ENCODE data around the gene MAGEF1.

MAGEF1 gene

GRCh38 chr3:184683234-184683633, 28.6 kb downstream of the MAGEF1 start:
- DNase-seq (ENCODE audit: low read depth), result no peak
- no peak overlapping the region for H3K4me3 ChIP-seq (ENCODE audit: low read depth, low read length)
- TF ChIP-seq, protein P1, sequence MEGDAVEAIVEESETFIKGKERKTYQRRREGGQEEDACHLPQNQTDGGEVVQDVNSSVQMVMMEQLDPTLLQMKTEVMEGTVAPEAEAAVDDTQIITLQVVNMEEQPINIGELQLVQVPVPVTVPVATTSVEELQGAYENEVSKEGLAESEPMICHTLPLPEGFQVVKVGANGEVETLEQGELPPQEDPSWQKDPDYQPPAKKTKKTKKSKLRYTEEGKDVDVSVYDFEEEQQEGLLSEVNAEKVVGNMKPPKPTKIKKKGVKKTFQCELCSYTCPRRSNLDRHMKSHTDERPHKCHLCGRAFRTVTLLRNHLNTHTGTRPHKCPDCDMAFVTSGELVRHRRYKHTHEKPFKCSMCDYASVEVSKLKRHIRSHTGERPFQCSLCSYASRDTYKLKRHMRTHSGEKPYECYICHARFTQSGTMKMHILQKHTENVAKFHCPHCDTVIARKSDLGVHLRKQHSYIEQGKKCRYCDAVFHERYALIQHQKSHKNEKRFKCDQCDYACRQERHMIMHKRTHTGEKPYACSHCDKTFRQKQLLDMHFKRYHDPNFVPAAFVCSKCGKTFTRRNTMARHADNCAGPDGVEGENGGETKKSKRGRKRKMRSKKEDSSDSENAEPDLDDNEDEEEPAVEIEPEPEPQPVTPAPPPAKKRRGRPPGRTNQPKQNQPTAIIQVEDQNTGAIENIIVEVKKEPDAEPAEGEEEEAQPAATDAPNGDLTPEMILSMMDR (IDR thresholded peaks at IDR 0.05; ENCODE audit: control insufficient read depth, extremely low read depth, insufficient read depth), result no peak

- TF ChIP-seq, protein P1 (IDR thresholded peaks at IDR 0.05; ENCODE audit: control insufficient read depth, extremely low read depth, insufficient read depth), result no peak
- no peak overlapping the region for H3K4me3 ChIP-seq (ENCODE audit: low read depth, low read length)
- DNase-seq (ENCODE audit: low read depth), result no peak
Measured at GRCh38 chr3:184682671-184683070, 29.2 kb downstream of the MAGEF1 start.

GRCh38 chr3:184680385-184681345, 31.2 kb downstream of the MAGEF1 start:
- TF ChIP-seq, protein P1 (IDR thresholded peaks at IDR 0.05; ENCODE audit: control insufficient read depth, extremely low read depth, insufficient read depth), result no peak
- DNase-seq (ENCODE audit: low read depth), result no peak

GRCh38 chr3:184679056-184679816, 32.6 kb downstream of the MAGEF1 start:
- no peak overlapping the region for H3K4me3 ChIP-seq (ENCODE audit: low read depth, low read length)
- no peak for DNase-seq (ENCODE audit: low read depth)
- TF ChIP-seq, protein P1 (IDR thresholded peaks at IDR 0.05; ENCODE audit: control insufficient read depth, extremely low read depth, insufficient read depth), result no peak

More at GRCh38 chr3:184680385-184681345, 31.2 kb downstream of the MAGEF1 start:
- no peak overlapping the region for H3K4me3 ChIP-seq (ENCODE audit: low read depth, low read length)

DNA sequence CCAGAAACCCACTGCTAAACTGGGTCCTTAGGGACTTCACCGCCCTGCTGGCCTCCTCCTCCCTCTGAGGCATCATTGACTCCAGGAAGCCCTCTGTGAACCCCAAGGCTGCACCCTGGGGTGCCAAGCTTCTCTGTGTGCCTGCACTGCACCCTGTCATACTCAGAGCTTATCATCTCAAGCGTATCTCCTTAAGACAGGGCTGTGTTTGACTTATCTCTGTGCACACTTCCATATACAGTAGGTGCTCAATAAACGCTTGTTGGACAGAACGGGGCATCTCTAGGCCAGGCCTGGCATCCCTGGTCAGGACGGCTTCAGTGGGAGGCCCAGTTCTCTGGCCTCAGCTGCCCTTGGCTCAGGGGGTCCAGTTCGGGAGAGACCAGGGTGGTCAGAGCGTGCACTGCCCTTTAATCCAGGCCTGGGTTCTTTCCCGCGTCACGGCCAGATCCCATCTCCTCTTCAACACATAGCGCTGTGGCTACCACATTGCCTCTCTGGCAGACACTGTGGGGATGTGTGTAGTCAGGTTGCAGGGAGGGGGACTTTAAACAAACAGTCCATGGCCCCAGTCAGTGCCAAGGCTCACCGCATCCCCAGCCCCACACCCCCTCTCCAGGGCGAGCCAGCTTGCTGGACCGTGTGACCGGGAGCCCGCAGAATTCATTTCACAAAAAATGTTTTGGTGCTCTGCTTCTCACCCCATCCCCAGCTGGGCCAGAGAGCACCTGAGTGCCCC, 33.4 kb downstream of the MAGEF1 start:
- DNase-seq (ENCODE audit: low read depth), result no peak
- TF ChIP-seq, protein P1 (IDR thresholded peaks at IDR 0.05; ENCODE audit: control insufficient read depth, extremely low read depth, insufficient read depth), result no peak
- H3K4me3 ChIP-seq (ENCODE audit: low read depth, low read length), result no peak overlapping the region
